HG03432 (cell line): ENCODE measurements around the gene PCDHGB5.
A peak's percentile ranks its signal among the peaks of the same experiment; 100 is the strongest.

Experiments used
- ATAC-seq: cut with Tn5 transposase; IDR thresholded peaks from one replicate; pipeline ENCODE4 v1.9.1; 2021; ENCODE audit warnings: mild to moderate bottlenecking, moderate library complexity; ENCODE audit not compliant: unreplicated experiment

The PCDHGB5 gene

DNA sequence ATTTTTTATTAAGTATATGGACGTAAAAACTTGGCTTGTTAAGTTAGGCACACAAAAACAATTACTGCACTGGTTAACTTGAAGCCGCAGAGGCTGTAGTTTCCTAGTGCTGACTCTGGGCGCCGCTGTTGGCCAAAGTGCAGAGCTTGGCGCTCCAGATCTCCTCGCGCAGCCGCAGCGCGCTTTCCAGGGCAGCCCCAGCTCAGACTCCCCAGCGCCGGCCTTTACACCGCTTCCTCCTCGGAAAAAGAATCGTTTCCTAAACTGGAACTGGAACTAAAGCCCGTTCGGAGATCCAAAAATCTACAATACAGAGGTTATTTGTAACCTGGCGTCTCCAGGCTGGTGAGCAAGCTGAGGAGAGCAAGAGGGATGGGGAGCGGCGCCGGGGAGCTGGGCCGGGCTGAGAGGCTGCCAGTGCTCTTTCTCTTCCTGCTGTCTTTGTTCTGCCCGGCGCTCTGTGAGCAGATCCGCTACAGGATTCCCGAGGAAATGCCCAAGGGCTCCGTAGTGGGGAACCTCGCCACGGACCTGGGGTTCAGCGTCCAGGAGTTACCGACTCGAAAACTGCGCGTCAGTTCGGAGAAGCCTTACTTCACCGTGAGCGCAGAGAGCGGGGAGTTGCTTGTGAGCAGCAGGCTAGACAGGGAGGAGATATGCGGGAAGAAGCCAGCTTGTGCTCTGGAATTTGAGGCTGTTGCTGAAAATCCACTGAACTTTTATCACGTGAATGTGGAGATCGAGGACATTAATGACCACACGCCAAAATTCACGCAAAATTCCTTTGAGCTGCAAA lies at the start of gene PCDHGB5:
PCDHGB5 (plus strand) TSS at position 192 of the 796 bp plus-strand sequence; CDS start at position 373, 181 bp downstream.
- peak; percentile 99 for ATAC-seq

DNA sequence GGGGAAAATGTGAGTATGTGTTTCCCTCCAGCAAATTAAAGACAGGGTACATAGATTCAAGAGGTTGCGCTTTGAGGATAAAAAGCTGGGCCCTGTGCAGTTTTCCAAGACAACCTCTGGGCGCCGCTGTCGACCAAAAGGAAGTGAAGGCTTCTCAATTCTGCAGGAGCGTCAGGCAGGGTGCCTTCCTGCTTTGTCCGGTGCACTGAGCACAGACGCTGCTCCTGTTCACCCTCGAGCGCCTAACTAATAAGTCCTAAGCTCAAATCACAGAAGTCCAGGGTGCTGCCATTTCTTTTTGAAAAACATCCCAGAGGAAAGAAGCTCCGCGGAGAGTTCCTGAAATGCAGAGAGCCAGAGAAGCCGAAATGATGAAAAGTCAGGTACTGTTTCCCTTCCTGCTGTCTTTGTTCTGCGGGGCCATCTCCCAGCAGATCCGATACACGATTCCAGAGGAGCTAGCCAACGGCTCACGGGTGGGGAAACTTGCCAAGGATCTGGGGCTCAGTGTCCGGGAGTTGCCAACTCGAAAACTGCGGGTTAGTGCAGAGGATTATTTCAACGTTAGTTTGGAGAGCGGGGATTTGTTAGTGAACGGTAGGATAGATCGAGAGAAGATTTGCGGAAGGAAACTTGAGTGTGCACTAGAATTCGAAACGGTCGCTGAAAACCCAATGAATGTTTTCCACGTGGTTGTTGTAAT lies 47.7 kb upstream of the PCDHGB5 start, which contains the start of gene PCDHGB1:
PCDHGB1 (plus strand) TSS at position 183 of the 703 bp plus-strand sequence; CDS start at position 345, 162 bp downstream.
- peak; percentile 91 for ATAC-seq

DNA sequence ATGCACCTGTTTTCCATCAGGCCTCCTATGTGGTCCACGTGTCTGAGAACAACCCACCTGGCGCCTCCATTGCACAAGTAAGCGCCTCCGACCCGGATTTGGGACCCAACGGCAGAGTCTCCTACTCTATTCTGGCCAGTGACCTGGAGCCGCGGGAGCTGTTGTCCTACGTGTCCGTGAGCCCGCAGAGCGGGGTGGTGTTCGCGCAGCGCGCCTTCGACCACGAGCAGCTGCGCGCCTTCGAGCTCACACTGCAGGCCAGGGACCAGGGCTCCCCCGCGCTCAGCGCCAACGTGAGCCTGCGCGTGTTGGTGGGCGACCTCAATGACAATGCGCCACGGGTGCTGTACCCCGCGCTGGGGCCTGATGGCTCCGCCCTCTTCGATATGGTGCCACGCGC lies 46.2 kb upstream of the PCDHGB5 start:
- ATAC-seq: no peak

DNA sequence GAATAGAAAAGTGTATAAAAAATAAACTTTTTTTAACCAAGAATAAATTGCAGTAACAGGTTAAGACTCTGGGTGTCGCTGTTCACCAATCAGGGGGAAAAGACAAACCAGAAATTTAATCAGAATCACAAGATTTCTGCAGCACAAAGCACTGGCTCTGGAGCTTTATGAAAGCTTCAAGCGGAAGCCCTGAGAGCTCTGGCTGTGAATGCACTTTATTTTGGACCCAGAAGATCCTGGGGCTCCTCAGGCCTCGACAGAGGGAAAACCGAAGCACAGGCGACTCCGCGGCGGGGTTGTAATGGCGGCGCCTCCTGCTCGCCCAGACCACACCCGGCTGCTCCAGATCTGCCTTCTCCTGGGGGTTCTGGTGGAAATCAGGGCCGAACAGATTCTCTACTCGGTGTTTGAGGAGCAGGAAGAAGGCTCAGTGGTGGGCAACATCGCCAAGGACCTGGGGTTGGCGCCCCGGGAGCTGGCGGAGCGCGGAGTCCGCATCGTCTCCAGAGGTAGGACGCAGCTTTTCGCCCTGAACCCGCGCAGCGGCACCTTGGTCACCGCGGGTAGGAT lies 42.8 kb upstream of the PCDHGB5 start, which contains the start of gene PCDHGA4:
PCDHGA4 (plus strand) TSS at position 122 of the 570 bp plus-strand sequence; CDS start at position 209, 87 bp downstream.
- ATAC-seq: no peak

DNA sequence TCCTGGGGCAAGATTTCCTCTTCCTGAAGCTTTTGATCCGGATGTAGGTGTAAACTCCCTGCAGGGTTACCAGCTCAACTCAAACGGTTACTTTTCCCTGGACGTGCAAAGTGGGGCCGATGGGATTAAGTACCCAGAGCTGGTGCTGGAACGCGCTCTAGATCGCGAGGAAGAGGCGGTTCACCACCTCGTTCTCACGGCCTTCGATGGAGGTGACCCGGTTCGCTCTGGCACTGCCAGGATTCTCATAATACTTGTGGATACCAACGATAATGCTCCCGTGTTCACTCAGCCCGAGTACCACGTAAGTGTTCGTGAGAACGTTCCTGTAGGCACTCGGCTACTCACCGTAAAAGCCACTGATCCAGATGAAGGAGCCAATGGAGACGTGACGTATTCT lies 42.1 kb upstream of the PCDHGB5 start:
- no peak for ATAC-seq

DNA sequence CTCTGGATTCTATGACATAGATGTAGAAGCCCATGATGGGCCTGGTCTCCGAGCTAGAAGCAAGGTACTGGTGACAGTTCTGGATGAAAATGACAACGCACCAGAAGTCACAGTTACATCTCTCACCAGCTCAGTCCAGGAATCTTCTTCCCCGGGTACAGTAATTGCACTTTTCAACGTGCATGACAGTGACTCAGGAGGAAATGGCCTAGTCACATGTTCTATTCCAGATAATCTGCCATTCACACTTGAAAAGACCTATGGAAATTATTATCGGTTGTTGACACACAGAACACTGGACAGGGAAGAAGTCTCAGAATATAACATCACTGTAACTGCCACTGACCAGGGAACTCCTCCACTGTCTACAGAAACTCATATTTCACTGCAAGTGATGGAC lies 41.6 kb upstream of the PCDHGB5 start:
- no peak for ATAC-seq

DNA sequence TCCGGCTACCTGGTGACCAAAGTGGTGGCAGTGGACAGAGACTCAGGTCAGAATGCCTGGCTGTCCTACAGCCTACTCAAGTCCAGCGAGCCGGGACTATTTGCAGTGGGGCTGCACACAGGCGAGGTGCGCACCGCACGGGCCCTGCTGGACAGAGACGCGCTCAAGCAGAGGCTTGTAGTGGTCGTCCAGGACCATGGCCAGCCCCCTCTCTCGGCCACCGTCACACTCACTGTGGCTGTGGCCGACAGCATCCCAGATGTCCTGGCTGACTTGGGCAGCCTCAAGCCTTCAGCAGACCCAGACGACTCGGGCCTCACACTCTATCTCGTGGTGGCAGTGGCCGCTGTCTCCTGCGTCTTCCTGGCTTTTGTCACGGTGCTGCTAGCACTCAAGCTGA lies 40.8 kb upstream of the PCDHGB5 start:
- no peak for ATAC-seq

DNA sequence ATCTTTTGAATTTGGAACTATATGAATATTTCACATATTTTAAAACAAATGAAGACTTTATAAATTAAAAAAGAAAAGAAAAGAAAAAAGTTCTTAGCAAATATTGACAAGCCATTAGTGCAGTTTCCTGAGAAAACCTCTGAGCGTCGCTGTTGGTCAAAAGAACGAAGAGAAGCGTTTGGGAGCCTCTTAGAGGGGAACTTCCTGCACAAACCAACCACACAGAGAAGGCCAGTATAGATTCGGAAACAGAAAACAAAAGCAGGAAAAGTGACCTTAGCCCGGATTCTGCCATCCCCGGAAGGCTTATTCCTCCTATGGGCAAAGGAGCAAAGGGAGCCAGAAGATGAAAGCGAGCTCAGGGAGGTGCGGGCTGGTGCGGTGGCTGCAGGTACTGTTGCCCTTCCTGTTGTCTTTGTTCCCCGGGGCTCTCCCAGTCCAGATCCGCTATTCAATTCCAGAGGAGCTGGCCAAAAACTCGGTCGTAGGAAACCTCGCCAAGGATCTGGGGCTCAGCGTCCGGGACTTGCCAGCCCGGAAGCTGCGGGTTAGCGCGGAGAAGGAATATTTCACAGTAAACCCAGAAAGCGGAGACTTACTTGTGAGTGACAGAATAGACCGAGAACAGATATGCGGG lies 37.8 kb upstream of the PCDHGB5 start, which contains the start of gene PCDHGB2:
PCDHGB2 (plus strand) TSS at position 205 of the 637 bp plus-strand sequence; CDS start at position 347, 142 bp downstream.
- peak; percentile 82 for ATAC-seq

DNA sequence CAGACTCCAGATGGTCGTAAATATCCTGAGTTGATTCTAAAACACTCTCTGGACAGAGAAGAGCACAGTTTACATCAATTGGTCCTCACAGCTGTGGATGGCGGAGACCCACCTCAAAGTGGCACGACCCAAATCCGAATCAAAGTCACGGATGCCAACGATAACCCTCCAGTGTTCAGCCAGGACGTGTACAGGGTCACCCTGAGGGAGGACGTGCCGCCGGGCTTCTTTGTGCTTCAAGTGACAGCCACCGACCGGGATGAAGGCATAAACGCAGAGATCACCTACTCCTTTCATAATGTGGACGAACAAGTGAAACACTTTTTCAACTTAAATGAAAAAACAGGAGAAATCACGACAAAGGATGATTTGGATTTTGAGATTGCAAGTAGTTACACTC lies 37.1 kb upstream of the PCDHGB5 start:
- ATAC-seq: no peak

DNA sequence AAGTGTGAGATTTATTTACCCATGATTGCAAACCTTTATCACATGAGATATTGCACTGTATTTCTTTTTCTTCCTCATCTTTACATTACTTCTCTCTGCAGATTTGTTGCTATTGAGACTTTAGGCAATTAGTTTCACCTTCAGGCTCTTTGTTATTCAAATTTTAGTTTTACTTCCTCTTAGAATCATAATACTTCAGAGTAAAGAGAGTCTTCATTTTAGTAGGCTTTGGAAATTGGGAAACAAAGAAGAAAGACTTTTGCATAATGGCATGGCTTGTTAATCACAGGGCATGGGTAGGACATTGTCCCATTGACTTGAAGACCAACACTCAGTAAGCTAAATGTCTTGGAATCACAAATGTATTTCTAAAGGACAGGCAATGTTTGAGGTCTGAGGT lies 35.0 kb upstream of the PCDHGB5 start:
- no peak for ATAC-seq

DNA sequence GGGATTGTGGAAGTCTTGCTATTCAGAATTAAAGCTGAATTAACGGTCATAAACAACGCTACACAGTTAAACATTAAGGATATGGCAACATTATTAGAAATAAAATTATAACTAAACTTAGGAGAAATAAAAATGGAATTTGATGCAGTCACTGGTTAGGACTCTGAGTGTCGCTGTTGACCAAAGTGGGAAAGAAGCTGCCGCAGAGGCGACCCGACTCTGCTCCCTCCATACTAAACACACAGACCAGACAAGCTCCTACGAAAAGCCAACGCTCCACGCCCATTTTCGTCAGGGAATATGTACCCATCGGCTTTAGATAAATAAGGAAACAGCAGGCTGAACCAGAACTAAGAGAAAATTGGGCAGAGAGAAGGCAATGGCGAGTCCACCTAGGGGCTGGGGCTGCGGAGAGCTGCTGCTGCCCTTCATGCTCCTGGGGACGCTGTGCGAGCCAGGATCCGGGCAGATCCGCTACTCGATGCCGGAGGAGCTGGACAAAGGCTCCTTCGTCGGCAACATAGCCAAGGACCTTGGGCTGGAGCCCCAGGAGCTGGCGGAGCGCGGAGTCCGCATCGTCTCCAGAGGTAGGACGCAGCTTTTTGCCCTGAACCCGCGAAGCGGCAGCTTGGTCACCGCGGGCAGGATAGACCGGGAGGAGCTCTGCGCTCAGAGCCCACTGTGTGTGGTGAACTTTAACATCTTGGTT lies 33.6 kb upstream of the PCDHGB5 start, which contains the start of gene PCDHGA5:
PCDHGA5 (plus strand) TSS at position 211 of the 709 bp plus-strand sequence; CDS start at position 380, 169 bp downstream.
- ATAC-seq: no peak

DNA sequence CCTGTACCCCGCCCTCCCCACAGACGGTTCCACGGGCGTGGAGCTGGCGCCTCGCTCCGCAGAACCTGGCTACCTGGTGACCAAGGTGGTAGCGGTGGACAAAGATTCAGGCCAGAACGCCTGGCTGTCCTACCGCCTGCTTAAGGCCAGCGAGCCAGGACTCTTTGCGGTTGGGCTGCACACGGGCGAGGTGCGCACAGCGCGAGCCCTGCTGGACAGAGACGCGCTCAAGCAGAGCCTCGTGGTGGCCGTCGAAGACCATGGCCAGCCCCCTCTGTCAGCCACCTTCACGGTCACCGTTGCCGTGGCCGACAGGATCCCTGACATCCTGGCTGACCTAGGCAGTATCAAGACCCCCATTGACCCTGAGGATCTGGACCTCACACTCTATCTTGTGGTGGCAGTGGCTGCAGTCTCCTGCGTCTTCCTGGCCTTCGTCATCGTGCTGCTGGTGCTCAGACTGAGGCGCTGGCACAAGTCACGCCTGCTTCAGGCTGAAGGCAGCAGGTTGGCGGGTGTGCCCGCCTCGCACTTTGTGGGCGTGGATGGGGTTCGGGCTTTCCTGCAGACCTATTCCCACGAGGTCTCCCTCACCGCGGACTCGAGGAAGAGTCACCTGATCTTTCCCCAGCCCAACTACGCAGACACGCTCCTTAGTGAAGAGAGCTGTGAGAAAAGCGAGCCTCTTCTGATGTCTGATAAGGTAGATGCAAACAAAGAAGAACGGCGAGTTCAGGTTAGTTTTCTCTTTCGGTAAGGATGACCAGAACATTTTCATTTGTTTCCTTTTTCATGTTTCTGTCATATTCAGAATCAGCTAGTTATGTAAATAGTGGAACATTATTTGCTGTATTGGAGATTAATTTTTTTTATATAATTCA lies 31.5 kb upstream of the PCDHGB5 start:
- no peak for ATAC-seq

DNA sequence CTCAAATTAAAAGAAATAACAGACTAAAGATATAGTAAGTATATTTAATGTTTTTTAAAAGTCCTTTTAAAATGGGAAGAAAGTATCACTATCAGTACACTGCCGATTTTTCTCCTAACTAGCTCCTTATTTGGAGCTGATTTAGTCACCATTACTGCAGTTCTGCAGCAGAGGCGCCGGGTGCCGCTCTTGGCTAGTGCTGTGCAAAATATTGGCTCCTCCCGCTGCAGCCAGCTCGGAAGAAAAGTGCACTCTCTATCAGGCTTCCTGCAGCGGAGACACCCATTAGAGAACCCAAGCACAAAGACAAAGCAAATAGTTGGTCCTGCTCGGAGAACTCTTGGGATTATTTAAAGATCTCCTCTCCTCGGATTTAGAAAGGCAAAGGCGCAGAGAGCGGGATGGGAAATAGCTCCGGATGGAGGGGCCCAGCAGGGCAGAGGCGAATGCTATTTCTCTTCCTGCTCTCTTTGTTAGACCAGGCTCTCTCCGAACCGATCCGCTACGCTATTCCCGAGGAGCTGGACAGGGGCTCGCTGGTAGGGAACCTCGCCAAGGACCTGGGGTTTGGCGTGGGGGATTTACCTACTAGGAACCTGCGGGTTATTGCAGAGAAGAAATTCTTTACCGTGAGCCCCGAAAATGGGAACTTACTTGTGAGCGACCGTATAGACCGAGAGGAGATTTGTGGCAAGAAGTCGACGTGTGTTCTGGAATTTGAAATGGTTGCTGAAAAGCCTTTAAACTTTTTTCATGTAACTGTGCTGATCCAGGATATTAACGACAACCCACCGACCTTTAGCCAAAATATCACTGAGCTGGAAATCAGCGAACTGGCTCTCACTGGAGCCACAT lies 27.5 kb upstream of the PCDHGB5 start, which contains the start of gene PCDHGB3:
PCDHGB3 (plus strand) TSS at position 249 of the 855 bp plus-strand sequence; CDS start at position 402, 153 bp downstream.
- ATAC-seq: peak; percentile 93

DNA sequence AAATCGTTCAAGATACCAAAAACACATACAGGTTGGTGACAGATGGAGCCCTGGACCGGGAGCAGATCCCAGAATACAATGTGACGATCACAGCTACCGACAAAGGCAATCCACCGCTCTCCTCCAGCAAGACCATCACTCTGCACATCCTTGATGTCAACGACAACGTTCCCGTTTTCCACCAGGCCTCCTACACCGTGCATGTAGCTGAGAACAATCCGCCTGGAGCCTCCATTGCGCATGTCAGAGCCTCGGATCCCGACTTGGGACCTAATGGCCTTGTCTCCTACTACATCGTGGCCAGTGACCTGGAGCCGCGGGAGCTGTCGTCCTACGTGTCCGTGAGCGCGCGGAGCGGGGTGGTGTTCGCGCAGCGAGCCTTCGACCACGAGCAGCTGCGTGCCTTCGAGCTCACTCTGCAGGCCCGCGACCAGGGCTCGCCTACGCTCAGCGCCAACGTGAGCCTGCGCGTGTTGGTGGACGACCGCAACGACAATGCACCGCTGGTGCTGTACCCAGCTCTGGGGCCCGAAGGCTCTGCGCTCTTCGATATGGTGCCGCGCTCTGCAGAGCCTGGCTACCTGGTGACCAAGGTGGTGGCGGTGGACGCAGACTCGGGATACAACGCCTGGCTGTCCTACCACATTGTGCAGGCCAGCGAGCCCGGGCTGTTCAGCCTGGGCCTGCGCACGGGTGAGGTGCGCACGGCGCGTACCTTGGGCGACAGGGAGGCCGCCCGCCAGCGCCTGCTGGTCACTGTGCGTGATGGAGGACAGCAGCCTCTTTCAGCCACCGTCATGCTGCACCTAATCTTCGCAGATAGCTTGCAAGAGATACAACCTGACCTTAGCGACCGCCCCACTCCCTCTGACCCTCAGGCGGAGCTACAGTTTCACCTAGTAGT lies 25.9 kb upstream of the PCDHGB5 start:
- ATAC-seq: no peak

DNA sequence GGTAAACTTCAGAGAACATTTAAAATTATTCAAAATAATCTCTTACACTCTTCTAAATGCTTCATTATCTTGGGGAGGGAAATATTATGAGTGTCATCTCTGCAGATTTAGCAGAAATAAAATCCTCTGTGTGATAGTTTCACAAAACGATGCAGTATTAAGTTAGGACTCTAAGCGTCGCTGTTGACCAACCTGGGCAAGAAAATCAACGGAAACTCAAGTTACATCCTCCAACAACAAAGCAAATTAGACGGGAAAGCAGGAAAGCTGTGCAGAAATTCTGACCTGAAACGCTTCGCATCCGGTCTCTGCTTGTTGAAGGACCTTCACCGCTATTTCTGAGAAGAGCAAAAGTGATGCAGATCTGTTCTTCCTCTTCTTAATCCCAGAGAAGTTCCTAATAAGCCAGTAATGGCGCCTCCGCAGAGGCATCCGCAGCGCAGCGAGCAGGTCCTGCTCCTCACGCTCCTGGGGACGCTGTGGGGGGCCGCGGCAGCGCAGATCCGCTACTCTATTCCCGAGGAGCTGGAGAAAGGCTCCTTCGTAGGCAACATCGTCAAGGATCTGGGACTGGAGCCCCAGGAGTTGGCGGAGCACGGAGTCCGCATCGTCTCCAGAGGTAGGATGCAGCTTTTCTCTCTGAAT lies 24.0 kb upstream of the PCDHGB5 start, which contains the start of gene PCDHGA6:
PCDHGA6 (plus strand) TSS at position 219 of the 645 bp plus-strand sequence; CDS start at position 412, 193 bp downstream.
- no peak for ATAC-seq

DNA sequence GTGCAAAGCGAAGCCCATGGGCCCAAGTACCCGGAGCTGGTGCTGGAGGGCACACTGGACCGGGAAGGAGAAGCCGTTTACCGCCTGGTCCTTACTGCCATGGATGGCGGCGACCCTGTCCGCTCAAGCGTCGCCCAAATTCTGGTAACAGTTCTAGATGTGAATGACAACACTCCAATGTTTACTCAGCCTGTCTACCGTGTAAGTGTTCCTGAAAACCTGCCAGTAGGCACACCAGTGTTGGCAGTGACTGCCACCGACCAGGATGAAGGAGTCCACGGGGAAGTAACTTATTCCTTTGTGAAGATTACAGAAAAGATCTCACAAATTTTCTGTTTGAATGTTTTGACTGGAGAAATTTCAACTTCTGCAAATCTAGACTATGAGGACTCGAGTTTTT lies 23.1 kb upstream of the PCDHGB5 start:
- no peak for ATAC-seq
